GM12878 (cell line): ENCODE data around the gene ZNF182. TPM values are rescaled to one million over a fixed set of nuclear protein-coding genes. Genes with fewer than 3 reads are reported as not detected.

Experiments
- ATAC-seq: fragments of 200-7000 bp; cut with Tn5 transposase; 3 replicates; pipeline ENCODE4 v1.9.1; 2020; ENCODE audit warnings: mild to moderate bottlenecking, moderate library complexity
- BruUV-seq: library from RNA; stranded (reverse); fragments of 400-500 nt; replicated peaks from 2 replicates; lab custom pipeline; 2021; lab: Mats Ljungman, UMichigan
- CTCF ChIA-PET: fragments of 300-600 bp; sonication (Branson Sonifier 250); formaldehyde crosslinking; extraction: SDS; loops from one replicate; lab custom pipeline; 2021; ENCODE audit warnings: inconsistent platforms; lab: Yijun Ruan, JAX
- POLR2A ChIA-PET: fragments of 350-600 bp; formaldehyde crosslinking; extraction: SDS; loops from one replicate; lab custom pipeline; 2021; ENCODE audit warnings: inconsistent platforms; lab: Charles Lee
- RAD21 ChIA-PET: fragments of 300-600 bp; sonication (Branson Sonifier 250); formaldehyde crosslinking; loops from one replicate; lab custom pipeline; 2023; ENCODE audit warnings: antibody characterized with exemption; ENCODE audit not compliant: unreplicated experiment; lab: Charles Lee
- SMC1A ChIA-PET: fragments of 300-600 bp; sonication (Branson Sonifier 250); formaldehyde crosslinking; loops from one replicate; lab custom pipeline; 2023; ENCODE audit not compliant: unreplicated experiment, uncharacterized antibody; lab: Charles Lee
- DNase-seq: peaks from one replicate; pipeline ENCODE4 v3.0.0-alpha.2; 2011; ENCODE audit warnings: low read depth, low spot score
- FAIRE-seq: peaks from 3 replicates; lab custom pipeline; 2011; peaks lifted over from hg19 to GRCh38; lab: Jason Lieb, UNC
- H2AFZ ChIP-seq: 2 replicates; pipeline ENCODE4 v1.6.0; 2011; ENCODE audit warnings: low read depth, low read length, control low read depth; ENCODE audit not compliant: control insufficient read depth
- H3K27ac ChIP-seq: 2 replicates; pipeline ENCODE4 v1.5.1; 2011; ENCODE audit warnings: control low read depth; ENCODE audit not compliant: control insufficient read depth, insufficient read depth
- H3K27me3 ChIP-seq, 2 experiments: replicated peaks in 1 of 2; 2 replicates each; pipeline versions ENCODE4 v1.6.0 to v1.6.1; 2011; ENCODE audit warnings: low read length in 1 of 2; ENCODE audit not compliant: control insufficient read depth in 2 of 2, insufficient read depth in 2 of 2
- H3K36me3 ChIP-seq, 2 experiments: 2 replicates each; pipeline ENCODE4 v1.5.1; 2011; ENCODE audit warnings: low read length in 1 of 2; ENCODE audit not compliant: control insufficient read depth in 2 of 2, insufficient read depth in 2 of 2
- H3K4me1 ChIP-seq: 2 replicates; pipeline ENCODE4 v1.6.1; 2011; ENCODE audit warnings: mild to moderate bottlenecking, low read length, moderate library complexity, mixed read lengths; ENCODE audit not compliant: control insufficient read depth, insufficient read depth
- H3K4me2 ChIP-seq: 2 replicates; pipeline ENCODE4 v1.6.0; 2011; ENCODE audit warnings: control low read depth; ENCODE audit not compliant: control insufficient read depth, insufficient read depth
- H3K4me3 ChIP-seq: fragments of 200-600 bp; sonication (generic); 2 replicates; pipeline ENCODE4 v1.5.1; 2016
- H3K79me2 ChIP-seq: 2 replicates; pipeline ENCODE4 v1.6.0; 2011; ENCODE audit warnings: low read length; ENCODE audit not compliant: control insufficient read depth, insufficient read depth
- H3K9ac ChIP-seq: 2 replicates; pipeline ENCODE4 v1.8.0; 2011; ENCODE audit warnings: low read length, control low read depth, mixed read lengths; ENCODE audit not compliant: control insufficient read depth, insufficient read depth
- H3K9me3 ChIP-seq: replicated peaks from 3 replicates; pipeline ENCODE4 v1.5.1; 2011; ENCODE audit warnings: mild to moderate bottlenecking, low read length; ENCODE audit not compliant: control insufficient read depth, insufficient read depth
- H4K20me1 ChIP-seq: 2 replicates; pipeline ENCODE4 v1.6.0; 2011; ENCODE audit not compliant: control insufficient read depth, insufficient read depth
- ASH2L ChIP-seq: fragments of 300-600, 200-600 bp; sonication (generic); IDR thresholded peaks from 2 replicates; pipeline ENCODE4 v1.6.1; 2017; ENCODE audit warnings: low read depth, mild to moderate bottlenecking, borderline replicate concordance
- CBX5 ChIP-seq: sonication (generic); IDR thresholded peaks from 2 replicates; pipeline ENCODE4 v1.6.1; 2016; ENCODE audit warnings: low read depth, moderate library complexity, mild to moderate bottlenecking, inconsistent platforms
- E2F8 ChIP-seq: fragments of 450-650 bp; IDR thresholded peaks from 2 replicates; pipeline ENCODE4 v1.6.1; 2018; ENCODE audit warnings: mild to moderate bottlenecking, low read depth, moderate library complexity; ENCODE audit not compliant: partially characterized antibody
- FOXK2 ChIP-seq: fragments of 450-650 bp; IDR thresholded peaks from 2 replicates; pipeline ENCODE4 v1.6.1; 2017; ENCODE audit warnings: mild to moderate bottlenecking, moderate library complexity
- GATAD2B ChIP-seq: fragments of 450-650 bp; conservative IDR thresholded peaks from 2 replicates; pipeline ENCODE4 v1.6.1; 2017; ENCODE audit warnings: low read depth, mild to moderate bottlenecking, moderate library complexity
- HDGF ChIP-seq: fragments of 450-650 bp; IDR thresholded peaks from 2 replicates; pipeline ENCODE4 v1.6.1; 2016; ENCODE audit warnings: antibody characterized with exemption
- MLLT1 ChIP-seq: fragments of 450-650 bp; IDR thresholded peaks from 2 replicates; pipeline ENCODE4 v1.6.1; 2016; ENCODE audit warnings: mild to moderate bottlenecking
- MYB ChIP-seq: fragments of 150-350 bp; IDR thresholded peaks from 2 replicates; pipeline ENCODE4 v1.6.1; 2014; ENCODE audit warnings: mild to moderate bottlenecking, low read depth, low read length, borderline replicate concordance
- NFXL1 ChIP-seq: fragments of 450-650 bp; IDR thresholded peaks from 2 replicates; pipeline ENCODE4 v1.6.1; 2017; ENCODE audit warnings: antibody characterized with exemption, mild to moderate bottlenecking, borderline replicate concordance
- NFYA ChIP-seq: IDR thresholded peaks from 2 replicates; pipeline ENCODE4 v1.6.1; 2011; ENCODE audit warnings: low read depth, mild to moderate bottlenecking, low read length, improper control_type of control experiment, borderline replicate concordance
- PKNOX1 ChIP-seq: fragments of 450-650 bp; IDR thresholded peaks from 2 replicates; pipeline ENCODE4 v1.6.1; 2016; ENCODE audit warnings: mild to moderate bottlenecking
- PML ChIP-seq: IDR thresholded peaks from 2 replicates; pipeline ENCODE4 v1.6.1; 2012; ENCODE audit warnings: low read length, inconsistent platforms
- POLR2A ChIP-seq: IDR thresholded peaks from 2 replicates; pipeline ENCODE4 v1.6.1; 2011; ENCODE audit warnings: low read depth, mild to moderate bottlenecking, low read length
- RCOR1 ChIP-seq: conservative IDR thresholded peaks from 2 replicates; pipeline ENCODE4 v1.6.1; 2012; ENCODE audit warnings: low read depth, low read length, improper control_type of control experiment
- SUPT20H ChIP-seq: IDR thresholded peaks from 2 replicates; pipeline ENCODE4 v1.6.1; 2011; ENCODE audit warnings: low read depth, mild to moderate bottlenecking, low read length, moderate library complexity, borderline replicate concordance; ENCODE audit not compliant: control insufficient read depth
- ZNF24 ChIP-seq: fragments of 450-650 bp; IDR thresholded peaks from 2 replicates; pipeline ENCODE4 v1.6.1; 2017; ENCODE audit warnings: antibody characterized with exemption, mild to moderate bottlenecking
- ZNF384 ChIP-seq: IDR thresholded peaks from 2 replicates; pipeline ENCODE4 v1.6.1; 2012; ENCODE audit warnings: low read depth, mild to moderate bottlenecking, low read length, improper control_type of control experiment, borderline replicate concordance
- WGBS: methylation state at CpG from one replicate; pipeline ENCODE4 v1.1.6; 2016; ENCODE audit warnings: low lambda C conversion rate; ENCODE audit not compliant: insufficient replicate concordance, insufficient coverage; ENCODE audit errors: missing lambda C conversion rate; 5-methylcytosine and 5-hydroxymethylcytosine counted together
- in situ Hi-C: fragments of 300-500 bp; cut with MboI; formaldehyde crosslinking; loops from 9 replicates; pipeline ENCODE4 v1.14.3; 2018; ENCODE audit warnings: mixed read lengths
- intact Hi-C: fragments of 100-400 bp; cut with micrococcal nuclease; formaldehyde crosslinking; loops from one replicate; pipeline ENCODE4 v1.14.2; 2022; ENCODE audit not compliant: unreplicated experiment
- polyA plus RNA-seq, 11 experiments: library from polyadenylated mRNA; depleted of rRNA in 4 of 11; unstranded in 6 of 11; stranded (reverse) in 5 of 11; fragments of >200 nt; fragmentation: Nextera tagmentation in 4 of 11; fragmentation: Illumina TruSeq in 1 of 11; extraction: Ambion mirVana in 4 of 11; extraction: Trizol in 1 of 11; gene quantifications; 1 replicate in 1 of 11; 2 replicates in 10 of 11; pipeline versions ENCODE4 v1.2.1 to v1.2.3, GENCODE V29; 2011 to 2016; ENCODE audit warnings: inconsistent platforms in 2 of 11, missing spikeins in 2 of 11, low read depth in 1 of 11
- total RNA-seq, 4 experiments: library from RNA; depleted of rRNA in 3 of 4; stranded (reverse); fragments of >200 nt in 3 of 4; fragmentation: Illumina TruSeq in 1 of 4; extraction: Trizol in 1 of 4; gene quantifications; 2 replicates each; pipeline versions ENCODE4 v1.2.1 to v1.2.3, GENCODE V29; 2013 to 2021
- TF ChIP-seq, protein P1 (sequence below): fragments of 450-650 bp; IDR thresholded peaks from 2 replicates; pipeline ENCODE4 v1.6.1; 2017; ENCODE audit warnings: mild to moderate bottlenecking

The ZNF182 gene
- total and polyA plus RNA-seq, 10 of the 15 experiments (the other 5 are each of a cell fraction or from before 2014, with no cell fraction given): 0.85 to 7.0 (median 5.3) TPM

- H3K9ac ChIP-seq: no peak overlapping the region
- H3K4me2 ChIP-seq: no peak overlapping the region
- ATAC-seq (no peak), DNase-seq (no peak), FAIRE-seq (no peak)
- H3K27ac ChIP-seq: no peak overlapping the region
- ChIA-PET CTCF (interaction anchor here (1.2 kb wide), 1 partner anchor 9 kb away, joined by 4 read pairs; no protein-coding TSS in a partner anchor), POLR2A (no interaction called here), SMC1A (no interaction called here), RAD21 (no interaction called here)
- no peaks in the 10 kb centered on the region for H3K79me2 ChIP-seq
- H4K20me1 ChIP-seq: no peaks in the 10 kb centered on the region
- intact Hi-C loops (no loop called here), in situ Hi-C loops (no loop called here)
- no peaks in the 10 kb centered on the region for H3K27me3 ChIP-seq
- H2AFZ ChIP-seq: no peak overlapping the region
- no TSS peak for BruUV-seq
- WGBS: 26% methylated on average over 4 of the region's 4 CpGs
- no peaks in the 10 kb centered on the region for H3K4me1 ChIP-seq
- H3K9me3 ChIP-seq: no peaks in the 10 kb centered on the region
- no peak for TF ChIP-seq MYB
- no peak for TF ChIP-seq SUPT20H
- TF ChIP-seq RCOR1: no peak
- TF ChIP-seq NFXL1: no peak
- TF ChIP-seq, protein P1, sequence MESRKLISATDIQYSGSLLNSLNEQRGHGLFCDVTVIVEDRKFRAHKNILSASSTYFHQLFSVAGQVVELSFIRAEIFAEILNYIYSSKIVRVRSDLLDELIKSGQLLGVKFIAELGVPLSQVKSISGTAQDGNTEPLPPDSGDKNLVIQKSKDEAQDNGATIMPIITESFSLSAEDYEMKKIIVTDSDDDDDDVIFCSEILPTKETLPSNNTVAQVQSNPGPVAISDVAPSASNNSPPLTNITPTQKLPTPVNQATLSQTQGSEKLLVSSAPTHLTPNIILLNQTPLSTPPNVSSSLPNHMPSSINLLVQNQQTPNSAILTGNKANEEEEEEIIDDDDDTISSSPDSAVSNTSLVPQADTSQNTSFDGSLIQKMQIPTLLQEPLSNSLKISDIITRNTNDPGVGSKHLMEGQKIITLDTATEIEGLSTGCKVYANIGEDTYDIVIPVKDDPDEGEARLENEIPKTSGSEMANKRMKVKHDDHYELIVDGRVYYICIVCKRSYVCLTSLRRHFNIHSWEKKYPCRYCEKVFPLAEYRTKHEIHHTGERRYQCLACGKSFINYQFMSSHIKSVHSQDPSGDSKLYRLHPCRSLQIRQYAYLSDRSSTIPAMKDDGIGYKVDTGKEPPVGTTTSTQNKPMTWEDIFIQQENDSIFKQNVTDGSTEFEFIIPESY: no peak
- no peak for TF ChIP-seq POLR2A
- TF ChIP-seq PKNOX1: no peak
- no peak for TF ChIP-seq E2F8
- no peak for TF ChIP-seq HDGF
- no peak for TF ChIP-seq PML
- TF ChIP-seq ZNF24: no peak
- TF ChIP-seq FOXK2: no peak
- no peak for TF ChIP-seq NFYA
- TF ChIP-seq CBX5: no peak
- no peak for TF ChIP-seq ASH2L
- TF ChIP-seq ZNF384: no peak
- TF ChIP-seq MLLT1: no peak
- no peak for TF ChIP-seq GATAD2B
- no peak overlapping the region for H3K4me3 ChIP-seq
- no peaks in the 10 kb centered on the region for H3K36me3 ChIP-seq
Measured at GRCh38 chrX:48035891-48036290, 32.1 kb upstream of the ZNF182 start.
